Nephron progenitor cell (in vitro differentiated cells): ENCODE results near the gene CYB5D1.
"Not testable (repeated sequence)": the region's sequence is repeated elsewhere in the genome, so short reads cannot be mapped to it uniquely, and the experiment has no call there.

Experiments
- DNase-seq: peaks from one replicate; pipeline ENCODE4 v3.0.0; 2021
- H3K27ac Mint-ChIP-seq: 2 replicates; pipeline ENCODE4 v1.8.0; 2021; ENCODE audit warnings: mild to moderate bottlenecking, moderate library complexity, mixed read lengths
- H3K27me3 Mint-ChIP-seq: 2 replicates; pipeline ENCODE4 v1.8.0; 2021; ENCODE audit warnings: mild to moderate bottlenecking, low read depth, mixed read lengths; ENCODE audit not compliant: poor library complexity
- H3K36me3 Mint-ChIP-seq: 2 replicates; pipeline ENCODE4 v1.8.0; 2021; ENCODE audit warnings: low read depth, mixed read lengths
- H3K4me1 Mint-ChIP-seq: 2 replicates; pipeline ENCODE4 v1.8.0; 2021; ENCODE audit warnings: mixed read lengths
- H3K4me3 Mint-ChIP-seq: 2 replicates; pipeline ENCODE4 v1.8.0; 2021; ENCODE audit warnings: mild to moderate bottlenecking, moderate library complexity, mixed read lengths
- H3K9me3 Mint-ChIP-seq: 2 replicates; pipeline ENCODE4 v1.8.0; 2021; ENCODE audit warnings: mild to moderate bottlenecking, moderate library complexity, mixed read lengths
- CTCF ChIP-seq: fragments of 200-600 bp; sonication (generic); IDR thresholded peaks from 2 replicates; pipeline ENCODE4 v1.5.0; 2021; ENCODE audit warnings: antibody characterized with exemption

CYB5D1 gene

GRCh38 chr17:7862692-7863437 lies 5.1 kb downstream of the CYB5D1 start:
- no peak overlapping the region for H3K4me3 Mint-ChIP-seq
- peaks cover 15% of the 10 kb centered on the region for H3K4me1 Mint-ChIP-seq
- peak; percentile 72 for TF ChIP-seq CTCF
- peaks cover 36% of the 10 kb centered on the region for H3K36me3 Mint-ChIP-seq
- peaks cover 11% of the 10 kb centered on the region for H3K9me3 Mint-ChIP-seq
- peak overlapping the region; percentile 7 for H3K27ac Mint-ChIP-seq
- peak; percentile 63 for DNase-seq
- H3K27me3 Mint-ChIP-seq, result peaks cover under 1% of the 10 kb centered on the region

GRCh38 chr17:7864384-7864783 lies 6.6 kb downstream of the CYB5D1 start:
- H3K9me3 Mint-ChIP-seq, result peaks cover 11% of the 10 kb centered on the region
- not testable (repeated sequence) for DNase-seq, H3K4me3 Mint-ChIP-seq, H3K27ac Mint-ChIP-seq, H3K27me3 Mint-ChIP-seq
- H3K36me3 Mint-ChIP-seq, result peaks cover 37% of the 10 kb centered on the region
- H3K4me1 Mint-ChIP-seq, result peaks cover 24% of the 10 kb centered on the region

GRCh38 chr17:7864995-7865650 lies 7.3 kb downstream of the CYB5D1 start:
- no peak for DNase-seq
- Mint-ChIP-seq H3K27ac (no peak overlapping the region), H3K27me3 (peaks cover 4% of the 10 kb centered on the region), H3K4me3 (no peak overlapping the region), H3K9me3 (peaks cover 11% of the 10 kb centered on the region), H3K36me3 (peaks cover 33% of the 10 kb centered on the region), H3K4me1 (peaks cover 30% of the 10 kb centered on the region)
- TF ChIP-seq CTCF, result no peak

- Mint-ChIP-seq H3K27ac (peak overlapping the region; percentile 83), H3K9me3 (peaks cover 11% of the 10 kb centered on the region), H3K4me1 (peaks cover 31% of the 10 kb centered on the region), H3K36me3 (peaks cover 46% of the 10 kb centered on the region), H3K4me3 (peak overlapping the region; percentile 7), H3K27me3 (peaks cover 4% of the 10 kb centered on the region)
- TF ChIP-seq CTCF, result no peak
- DNase-seq, result no peak
These were observed 10.1 kb downstream of the CYB5D1 start for GRCh38 chr17:7867881-7868329.

- Mint-ChIP-seq H3K9me3 (no peaks in the 10 kb centered on the region), H3K27ac (peak overlapping the region; percentile 7)
- DNase-seq, result no peak
These were observed 15.2 kb downstream of the CYB5D1 start for GRCh38 chr17:7873051-7873450.

More at GRCh38 chr17:7873051-7873450, 15.2 kb downstream of the CYB5D1 start:
- H3K36me3 Mint-ChIP-seq, result peaks cover 50% of the 10 kb centered on the region
- H3K4me3 Mint-ChIP-seq, result no peak overlapping the region
- H3K4me1 Mint-ChIP-seq, result peaks cover 19% of the 10 kb centered on the region
- peaks cover 1% of the 10 kb centered on the region for H3K27me3 Mint-ChIP-seq
- TF ChIP-seq CTCF, result no peak
